IPS-11a (cell line): ENCODE data around the gene ZNF521.

Source experiments
- H3K4me3 ChIP-seq: one replicate; pipeline ENCODE4 v1.5.1; 2013; ENCODE audit warnings: low read depth, low read length, control low read depth

The ZNF521 gene

GRCh38 chr18:25080211-25080610, 271.8 kb downstream of the ZNF521 start:
- H3K4me3 ChIP-seq: no peak overlapping the region

GRCh38 chr18:25077944-25078723, 273.8 kb downstream of the ZNF521 start:
- no peak overlapping the region for H3K4me3 ChIP-seq

GRCh38 chr18:25077038-25077943, 274.7 kb downstream of the ZNF521 start:
- no peak overlapping the region for H3K4me3 ChIP-seq

- no peak overlapping the region for H3K4me3 ChIP-seq
These were observed 276.2 kb downstream of the ZNF521 start for GRCh38 chr18:25075783-25076182.

- H3K4me3 ChIP-seq: no peak overlapping the region
These were observed 276.6 kb downstream of the ZNF521 start for GRCh38 chr18:25075331-25075730.

- no peak overlapping the region for H3K4me3 ChIP-seq
These were observed 277.0 kb downstream of the ZNF521 start for GRCh38 chr18:25074925-25075324.

GRCh38 chr18:25072205-25072604, 279.8 kb downstream of the ZNF521 start:
- no peak overlapping the region for H3K4me3 ChIP-seq

- no peak overlapping the region for H3K4me3 ChIP-seq
These were observed 284.5 kb downstream of the ZNF521 start for GRCh38 chr18:25067275-25068025.

GRCh38 chr18:25066516-25066915, 285.4 kb downstream of the ZNF521 start:
- no peak overlapping the region for H3K4me3 ChIP-seq

- no peak overlapping the region for H3K4me3 ChIP-seq
These were observed 289.2 kb downstream of the ZNF521 start for GRCh38 chr18:25062720-25063119.

- H3K4me3 ChIP-seq: no peak overlapping the region
These were observed 290.6 kb downstream of the ZNF521 start for GRCh38 chr18:25061395-25061794.

- no peak overlapping the region for H3K4me3 ChIP-seq
These were observed 293.4 kb downstream of the ZNF521 start for GRCh38 chr18:25058521-25058920.

GRCh38 chr18:25057491-25058050, 294.4 kb downstream of the ZNF521 start:
- H3K4me3 ChIP-seq: no peak overlapping the region

GRCh38 chr18:25056429-25056828, 295.5 kb downstream of the ZNF521 start:
- H3K4me3 ChIP-seq: no peak overlapping the region

GRCh38 chr18:25055076-25055475, 296.9 kb downstream of the ZNF521 start:
- H3K4me3 ChIP-seq: no peak overlapping the region

GRCh38 chr18:25053466-25053865, 298.5 kb downstream of the ZNF521 start:
- no peak overlapping the region for H3K4me3 ChIP-seq

GRCh38 chr18:25052511-25052921, 299.4 kb downstream of the ZNF521 start:
- no peak overlapping the region for H3K4me3 ChIP-seq

GRCh38 chr18:25050605-25051004, 301.4 kb downstream of the ZNF521 start:
- H3K4me3 ChIP-seq: no peak overlapping the region

- no peak overlapping the region for H3K4me3 ChIP-seq
These were observed 304.0 kb downstream of the ZNF521 start for GRCh38 chr18:25047983-25048382.

GRCh38 chr18:25047421-25047820, 304.5 kb downstream of the ZNF521 start:
- H3K4me3 ChIP-seq: no peak overlapping the region

GRCh38 chr18:25044694-25045093, 307.3 kb downstream of the ZNF521 start:
- H3K4me3 ChIP-seq: no peak overlapping the region
